AG08396 (cell line): ENCODE results near the gene CD109.
A peak's percentile ranks its signal among the peaks of the same experiment; 100 is the strongest.
"Not testable (repeated sequence)": the region's sequence is repeated elsewhere in the genome, so short reads cannot be mapped to it uniquely, and the experiment has no call there.

ENCODE experiments used
- DNase-seq: peaks from one replicate; pipeline ENCODE4 v3.0.0; 2012; ENCODE audit warnings: low spot score, mixed read lengths

The CD109 gene

GRCh38 chr6:73791336-73791735, 95.3 kb downstream of the CD109 start:
- no peak for DNase-seq

GRCh38 chr6:73792738-73793137, 96.7 kb downstream of the CD109 start:
- DNase-seq = no peak

- DNase-seq = no peak
Observed at GRCh38 chr6:73796881-73797280, 100.9 kb downstream of the CD109 start.

GRCh38 chr6:73797861-73798260, 101.9 kb downstream of the CD109 start:
- no peak for DNase-seq

GRCh38 chr6:73798592-73798991, 102.6 kb downstream of the CD109 start:
- peak; percentile 76 for DNase-seq

- DNase-seq = no peak
Observed at GRCh38 chr6:73800997-73801396, 105.0 kb downstream of the CD109 start.

GRCh38 chr6:73801652-73802268, 105.8 kb downstream of the CD109 start:
- DNase-seq = no peak

- no peak for DNase-seq
Observed at GRCh38 chr6:73802366-73802765, 106.4 kb downstream of the CD109 start.

GRCh38 chr6:73803562-73804241, 107.7 kb downstream of the CD109 start:
- peak; percentile 45 for DNase-seq

- DNase-seq = not testable (repeated sequence)
Observed at GRCh38 chr6:73805221-73805620, 109.2 kb downstream of the CD109 start.

- DNase-seq = not testable (repeated sequence)
Observed at GRCh38 chr6:73805982-73806381, 110.0 kb downstream of the CD109 start.

- DNase-seq = no peak
Observed at GRCh38 chr6:73811706-73812105, 115.7 kb downstream of the CD109 start.

- DNase-seq = no peak
Observed at GRCh38 chr6:73817253-73817652, 121.2 kb downstream of the CD109 start.

- DNase-seq = no peak
Observed at GRCh38 chr6:73823046-73823735, 127.2 kb downstream of the CD109 start.

- no peak for DNase-seq
Observed at GRCh38 chr6:73823832-73824231, 127.8 kb downstream of the CD109 start.

GRCh38 chr6:73826571-73826970, 130.6 kb downstream of the CD109 start:
- no peak for DNase-seq

- DNase-seq = no peak
Observed at GRCh38 chr6:73830119-73830518, 134.1 kb downstream of the CD109 start.

GRCh38 chr6:73832313-73832712, 136.3 kb downstream of the CD109 start:
- DNase-seq = no peak

GRCh38 chr6:73844696-73845095, 148.7 kb downstream of the CD109 start:
- not testable (repeated sequence) for DNase-seq

- DNase-seq = not testable (repeated sequence)
Observed at GRCh38 chr6:73851048-73851447, 155.0 kb downstream of the CD109 start.

GRCh38 chr6:73854998-73855718, 159.2 kb downstream of the CD109 start:
- DNase-seq = peak; percentile 48

- no peak for DNase-seq
Observed at GRCh38 chr6:73857341-73857890, 161.4 kb downstream of the CD109 start.
